Neural progenitor cell (in vitro differentiated cells): Measurements from ENCODE around the gene LARGE1.

Source experiments
- CTCF ChIP-seq: fragments of 200-600 bp; sonication (generic); IDR thresholded peaks from 2 replicates; pipeline ENCODE4 v1.5.1; 2017; ENCODE audit warnings: antibody characterized with exemption, mild to moderate bottlenecking
- EZH2 ChIP-seq: fragments of 200-600 bp; sonication (generic); IDR thresholded peaks from 2 replicates; pipeline ENCODE4 v1.6.1; 2017; ENCODE audit warnings: antibody characterized with exemption, mild to moderate bottlenecking, moderate library complexity
- EZH2phosphoT487 ChIP-seq: fragments of 200-600 bp; sonication (generic); IDR thresholded peaks from 2 replicates; pipeline ENCODE4 v1.6.1; 2017; ENCODE audit warnings: antibody characterized with exemption

GRCh38 chr22:33806191-33806590, 114.1 kb downstream of the LARGE1 start:
- TF ChIP-seq CTCF: no peak
- no peak for TF ChIP-seq EZH2phosphoT487
- TF ChIP-seq EZH2: no peak
